Osteoblast (primary cell): ENCODE data around the gene FBXO31. TPM values are rescaled to one million over a fixed set of nuclear protein-coding genes. Genes with fewer than 3 reads are reported as not detected.

Experiments used
- DNase-seq: peaks from one replicate; pipeline ENCODE4 v3.0.0; 2011; ENCODE audit warnings: low spot score, mixed read lengths; ENCODE audit not compliant: insufficient read length; ENCODE audit errors: missing footprints
- H2AFZ ChIP-seq: 2 replicates; pipeline ENCODE4 v1.6.0; 2011; ENCODE audit warnings: mild to moderate bottlenecking, low read length
- H3K27ac ChIP-seq: 2 replicates; pipeline ENCODE4 v1.5.1; 2011; ENCODE audit warnings: mild to moderate bottlenecking, low read depth, low read length, moderate library complexity
- H3K27me3 ChIP-seq: 2 replicates; pipeline ENCODE4 v1.6.0; 2012; ENCODE audit warnings: mild to moderate bottlenecking, control low read depth, inconsistent platforms, low read length, moderate library complexity; ENCODE audit not compliant: insufficient read depth
- H3K36me3 ChIP-seq: 2 replicates; pipeline ENCODE4 v1.5.1; 2011; ENCODE audit warnings: mild to moderate bottlenecking, low read length, control low read depth, moderate library complexity; ENCODE audit not compliant: insufficient read depth
- H3K4me1 ChIP-seq: 2 replicates; pipeline ENCODE4 v1.5.1; 2011; ENCODE audit warnings: mild to moderate bottlenecking, low read length, control low read depth, moderate library complexity; ENCODE audit not compliant: insufficient read depth
- H3K4me2 ChIP-seq: 2 replicates; pipeline ENCODE4 v1.6.0; 2011; ENCODE audit warnings: mild to moderate bottlenecking, low read length; ENCODE audit not compliant: insufficient read depth
- H3K4me3 ChIP-seq: fragments of 200-600 bp; sonication (generic); 3 replicates; pipeline ENCODE4 v1.5.1; 2012; ENCODE audit warnings: mild to moderate bottlenecking, low read length, inconsistent platforms; ENCODE audit not compliant: insufficient read depth
- H3K79me2 ChIP-seq: 2 replicates; pipeline ENCODE4 v1.6.0; 2012; ENCODE audit warnings: mild to moderate bottlenecking, low read length, control low read depth, inconsistent platforms; ENCODE audit not compliant: insufficient read depth
- H3K9me3 ChIP-seq: 2 replicates; pipeline ENCODE4 v1.5.1; 2011; ENCODE audit warnings: low read depth, low read length, control low read depth
- H4K20me1 ChIP-seq: 2 replicates; pipeline ENCODE4 v1.6.0; 2012; ENCODE audit warnings: mild to moderate bottlenecking, low read length, control low read depth; ENCODE audit not compliant: insufficient read depth
- CTCF ChIP-seq: IDR thresholded peaks from 2 replicates; pipeline ENCODE4 v1.5.1; 2011; ENCODE audit warnings: mild to moderate bottlenecking, low read depth, low read length, moderate library complexity; ENCODE audit errors: extremely low read depth
- total RNA-seq: library from RNA; depleted of rRNA; stranded (reverse); fragments of >200 nt; gene quantifications from 2 replicates; pipeline ENCODE4 v1.2.3, GENCODE V29; 2012

FBXO31 gene
- total RNA-seq, 1 donor: 33.3 TPM

- peak; percentile 53 for DNase-seq
- no peak overlapping the region for H3K27ac ChIP-seq
- TF ChIP-seq CTCF: no peak
- H4K20me1 ChIP-seq: no peaks in the 10 kb centered on the region
- no peak overlapping the region for H3K4me2 ChIP-seq
- peaks cover 4% of the 10 kb centered on the region for H3K9me3 ChIP-seq
- no peaks in the 10 kb centered on the region for H3K4me1 ChIP-seq
- H3K79me2 ChIP-seq: no peaks in the 10 kb centered on the region
- H3K27me3 ChIP-seq: no peaks in the 10 kb centered on the region
- no peaks in the 10 kb centered on the region for H3K36me3 ChIP-seq
- no peak overlapping the region for H2AFZ ChIP-seq
- no peak overlapping the region for H3K4me3 ChIP-seq
These were observed 87.7 kb downstream of the FBXO31 start for GRCh38 chr16:87295661-87296531.

DNA sequence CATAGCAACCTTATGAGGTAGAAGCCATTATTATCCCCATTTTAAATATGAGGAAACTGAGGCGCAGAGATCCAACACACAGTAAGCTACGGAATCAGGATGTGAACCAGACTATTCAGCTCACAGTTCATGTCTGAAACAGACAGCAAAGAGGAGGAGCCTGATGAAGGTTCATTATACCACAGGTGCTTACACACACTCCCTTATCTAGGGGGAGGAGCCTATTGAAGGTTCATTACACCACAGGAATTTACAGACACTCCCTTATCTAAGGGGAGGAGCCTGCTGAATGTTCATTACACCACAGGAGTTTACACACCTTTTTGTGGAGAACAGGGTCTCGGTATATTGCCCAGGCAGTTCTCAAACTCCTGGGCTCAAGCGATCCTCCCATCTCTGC, 88.3 kb downstream of the FBXO31 start:
- Histone ChIP-seq H3K27me3 (no peaks in the 10 kb centered on the region), H3K9me3 (peaks cover 4% of the 10 kb centered on the region), H4K20me1 (no peaks in the 10 kb centered on the region), H3K4me1 (no peaks in the 10 kb centered on the region), H3K36me3 (no peaks in the 10 kb centered on the region), H3K4me2 (no peak overlapping the region), H3K79me2 (no peaks in the 10 kb centered on the region), H2AFZ (no peak overlapping the region), H3K4me3 (no peak overlapping the region), H3K27ac (no peak overlapping the region)
- no peak for TF ChIP-seq CTCF
- DNase-seq: peak; percentile 22

GRCh38 chr16:87293990-87294389, 89.6 kb downstream of the FBXO31 start:
- H3K27ac ChIP-seq: no peak overlapping the region
- DNase-seq: no peak
- H3K79me2 ChIP-seq: no peaks in the 10 kb centered on the region
- no peak overlapping the region for H3K4me2 ChIP-seq
- no peaks in the 10 kb centered on the region for H3K27me3 ChIP-seq
- no peak for TF ChIP-seq CTCF
- H3K4me3 ChIP-seq: no peak overlapping the region
- H3K36me3 ChIP-seq: no peaks in the 10 kb centered on the region
- no peaks in the 10 kb centered on the region for H3K4me1 ChIP-seq
- H2AFZ ChIP-seq: no peak overlapping the region
- no peaks in the 10 kb centered on the region for H4K20me1 ChIP-seq
- H3K9me3 ChIP-seq: peaks cover 4% of the 10 kb centered on the region

- no peak for DNase-seq
- Histone ChIP-seq H3K4me1 (no peaks in the 10 kb centered on the region), H3K27ac (no peak overlapping the region), H3K4me2 (no peak overlapping the region), H4K20me1 (no peaks in the 10 kb centered on the region), H3K36me3 (no peaks in the 10 kb centered on the region), H3K4me3 (no peak overlapping the region), H3K27me3 (no peaks in the 10 kb centered on the region), H2AFZ (no peak overlapping the region), H3K79me2 (no peaks in the 10 kb centered on the region), H3K9me3 (peaks cover 4% of the 10 kb centered on the region)
- TF ChIP-seq CTCF: no peak
These were observed 91.6 kb downstream of the FBXO31 start for GRCh38 chr16:87291944-87292343.
